Epithelial cell of proximal tubule (primary cell): ENCODE results near the gene ZBTB8A. TPM values are rescaled to one million over a fixed set of nuclear protein-coding genes. Genes with fewer than 3 reads are reported as not detected.
"Not testable (repeated sequence)": the region's sequence is repeated elsewhere in the genome, so short reads cannot be mapped to it uniquely, and the experiment has no call there.

ENCODE experiments used
- DNase-seq: peaks from one replicate; pipeline ENCODE4 v3.0.0-alpha.2; 2011; ENCODE audit warnings: low read depth
- H3K4me3 ChIP-seq: 2 replicates; pipeline ENCODE4 v1.5.1; 2011; ENCODE audit warnings: low read depth, mild to moderate bottlenecking, low read length
- CTCF ChIP-seq: conservative IDR thresholded peaks from 2 replicates; pipeline ENCODE4 v1.5.1; 2012; ENCODE audit warnings: low read depth, mild to moderate bottlenecking, low read length
- total RNA-seq: library from RNA; depleted of rRNA; stranded (reverse); fragments of >200 nt; gene quantifications from 2 replicates; pipeline ENCODE4 v1.2.3, GENCODE V29; 2015

Gene ZBTB8A
- total RNA-seq, 1 donor from 2014 or later = 3.2 TPM

- DNase-seq = no peak
- no peak overlapping the region for H3K4me3 ChIP-seq
- no peak for TF ChIP-seq CTCF
These were observed 22.8 kb upstream of the ZBTB8A start for GRCh38 chr1:32516402-32516801.

GRCh38 chr1:32518976-32519375 is 20.3 kb upstream of the ZBTB8A start:
- DNase-seq = no peak
- H3K4me3 ChIP-seq = no peak overlapping the region
- TF ChIP-seq CTCF = no peak

- H3K4me3 ChIP-seq = no peak overlapping the region
- no peak for DNase-seq
- peak; percentile 3 for TF ChIP-seq CTCF
These were observed 18.1 kb upstream of the ZBTB8A start for GRCh38 chr1:32521165-32521564.

GRCh38 chr1:32525053-32525452 is 14.2 kb upstream of the ZBTB8A start:
- TF ChIP-seq CTCF = no peak

GRCh38 chr1:32525661-32526444 is 13.4 kb upstream of the ZBTB8A start:
- TF ChIP-seq CTCF = no peak
- DNase-seq = no peak

More at GRCh38 chr1:32525053-32525452, 14.2 kb upstream of the ZBTB8A start:
- no peak for DNase-seq
- H3K4me3 ChIP-seq = no peak overlapping the region

GRCh38 chr1:32528550-32528949 is 10.7 kb upstream of the ZBTB8A start:
- not testable (repeated sequence) for DNase-seq, H3K4me3 ChIP-seq

More at GRCh38 chr1:32525661-32526444, 13.4 kb upstream of the ZBTB8A start:
- H3K4me3 ChIP-seq = no peak overlapping the region

- no peak for TF ChIP-seq CTCF
- DNase-seq = no peak
- H3K4me3 ChIP-seq = no peak overlapping the region
These were observed 5.4 kb upstream of the ZBTB8A start for GRCh38 chr1:32533792-32534327.
